ENCODE measurements around the gene CROCC.
A peak's percentile ranks its signal among the peaks of the same experiment; 100 is the strongest.

DNA sequence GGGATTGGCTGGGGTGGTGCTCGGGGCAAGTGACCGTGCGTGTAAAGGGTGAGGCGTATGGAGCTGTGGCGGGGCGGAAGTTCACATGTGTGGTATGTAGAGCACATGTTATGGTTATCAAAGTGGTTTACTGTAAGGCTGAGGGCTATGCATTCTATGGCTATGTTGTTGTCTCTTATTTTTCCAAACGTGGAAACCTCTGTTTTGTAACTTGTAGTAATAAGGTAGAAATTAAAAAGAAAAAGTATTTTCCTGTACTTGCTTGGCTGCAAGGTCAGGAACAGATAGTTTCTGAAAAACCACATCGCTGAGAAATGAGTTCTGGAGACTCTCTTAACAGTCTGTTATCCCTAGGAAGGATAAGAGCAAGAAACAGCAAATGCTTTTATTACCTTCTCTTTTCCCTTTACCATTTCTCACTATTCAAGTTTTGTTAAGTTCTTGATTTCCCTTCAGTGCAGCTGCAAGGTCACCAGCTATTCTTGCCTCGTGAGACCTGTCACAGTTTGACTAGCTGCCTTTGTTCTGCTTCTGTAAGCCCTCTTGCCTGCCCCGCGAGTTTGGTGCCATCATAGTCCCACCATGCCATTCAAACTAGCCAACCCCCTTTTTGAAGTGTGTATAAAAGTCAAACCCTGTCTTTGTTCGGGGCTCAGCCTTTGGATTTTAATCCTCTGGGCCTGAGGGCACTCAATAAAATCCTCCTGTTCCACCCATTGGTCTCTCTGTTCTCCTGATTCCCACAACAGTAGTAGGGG lies 16.4 kb upstream of the CROCC start:
- TF ChIP-seq, protein P1, sequence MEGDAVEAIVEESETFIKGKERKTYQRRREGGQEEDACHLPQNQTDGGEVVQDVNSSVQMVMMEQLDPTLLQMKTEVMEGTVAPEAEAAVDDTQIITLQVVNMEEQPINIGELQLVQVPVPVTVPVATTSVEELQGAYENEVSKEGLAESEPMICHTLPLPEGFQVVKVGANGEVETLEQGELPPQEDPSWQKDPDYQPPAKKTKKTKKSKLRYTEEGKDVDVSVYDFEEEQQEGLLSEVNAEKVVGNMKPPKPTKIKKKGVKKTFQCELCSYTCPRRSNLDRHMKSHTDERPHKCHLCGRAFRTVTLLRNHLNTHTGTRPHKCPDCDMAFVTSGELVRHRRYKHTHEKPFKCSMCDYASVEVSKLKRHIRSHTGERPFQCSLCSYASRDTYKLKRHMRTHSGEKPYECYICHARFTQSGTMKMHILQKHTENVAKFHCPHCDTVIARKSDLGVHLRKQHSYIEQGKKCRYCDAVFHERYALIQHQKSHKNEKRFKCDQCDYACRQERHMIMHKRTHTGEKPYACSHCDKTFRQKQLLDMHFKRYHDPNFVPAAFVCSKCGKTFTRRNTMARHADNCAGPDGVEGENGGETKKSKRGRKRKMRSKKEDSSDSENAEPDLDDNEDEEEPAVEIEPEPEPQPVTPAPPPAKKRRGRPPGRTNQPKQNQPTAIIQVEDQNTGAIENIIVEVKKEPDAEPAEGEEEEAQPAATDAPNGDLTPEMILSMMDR (IDR thresholded peaks at IDR 0.05), result peak in 1 of 3 experiments; percentile 20
- TF ChIP-seq POLR2A (IDR thresholded peaks at IDR 0.05) (peak in 1 of 2 donors; percentile 93), POLR2AphosphoS5 (IDR thresholded peaks at IDR 0.05; ENCODE audit: insufficient read depth in 1 of 2, low read depth in 1 of 2) (no peak)
